ENCODE data around the gene MXD4.

The MXD4 gene

DNA sequence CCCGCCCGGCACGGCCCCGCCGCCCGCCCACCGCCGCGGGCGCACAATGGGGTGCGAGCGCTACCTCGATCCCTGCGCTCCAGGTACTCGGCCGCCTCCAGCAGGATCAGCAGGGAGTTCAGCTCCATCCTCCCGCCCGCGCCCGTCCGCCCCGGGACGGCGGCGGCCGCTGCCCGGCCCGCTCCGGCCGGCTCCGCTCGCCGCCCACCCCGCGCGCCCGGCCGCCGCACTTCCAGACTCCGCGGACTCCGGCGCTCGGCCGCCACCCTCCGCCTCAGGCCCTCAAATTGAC, at the start of gene MXD4:
Gene MXD4, minus strand, starts transcription at position 257 of the 292 bp plus-strand sequence. Its CDS starts 129 bp downstream, at position 128.
- DNase-seq, result no peak

- no peak for DNase-seq
Measured at GRCh38 chr4:2306773-2307410, 45.0 kb upstream of the MXD4 start.

DNA sequence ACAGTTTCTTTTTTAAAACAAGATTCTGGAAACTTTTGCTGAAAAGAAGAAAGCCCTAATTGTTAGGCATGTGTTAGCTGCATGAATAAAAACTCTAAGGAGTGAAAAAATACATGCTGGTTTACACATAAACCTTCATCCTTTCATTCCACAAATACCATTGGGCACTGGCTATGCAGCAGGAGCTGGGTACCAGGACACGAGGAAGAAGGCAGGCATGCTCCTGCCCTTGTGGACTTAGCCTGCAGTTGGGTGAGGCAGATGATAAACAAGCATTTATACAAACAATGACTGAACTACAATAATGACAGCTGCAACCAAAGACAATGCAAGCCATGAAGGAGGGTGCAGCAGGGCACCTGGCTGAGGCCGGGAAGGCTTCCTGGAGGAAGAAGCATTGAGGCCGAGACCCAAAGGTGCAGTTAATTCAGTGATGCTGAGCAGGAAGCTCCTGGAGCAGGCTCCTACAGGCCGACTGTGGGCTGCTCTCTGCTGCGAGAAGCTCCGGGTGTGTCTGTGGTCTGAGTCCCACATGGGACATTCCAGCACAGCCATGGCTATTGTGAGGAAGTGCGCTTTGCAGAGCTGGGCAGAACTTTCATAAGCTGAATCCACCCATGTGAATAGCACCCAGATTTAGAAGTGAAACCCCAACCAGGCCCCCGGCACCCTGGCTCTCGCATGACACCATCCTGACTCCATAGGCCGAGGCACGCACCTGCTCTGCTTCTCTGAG, 44.0 kb upstream of the MXD4 start:
- no peak for DNase-seq

- no peak for DNase-seq
Measured at GRCh38 chr4:2304877-2305561, 43.1 kb upstream of the MXD4 start.

DNA sequence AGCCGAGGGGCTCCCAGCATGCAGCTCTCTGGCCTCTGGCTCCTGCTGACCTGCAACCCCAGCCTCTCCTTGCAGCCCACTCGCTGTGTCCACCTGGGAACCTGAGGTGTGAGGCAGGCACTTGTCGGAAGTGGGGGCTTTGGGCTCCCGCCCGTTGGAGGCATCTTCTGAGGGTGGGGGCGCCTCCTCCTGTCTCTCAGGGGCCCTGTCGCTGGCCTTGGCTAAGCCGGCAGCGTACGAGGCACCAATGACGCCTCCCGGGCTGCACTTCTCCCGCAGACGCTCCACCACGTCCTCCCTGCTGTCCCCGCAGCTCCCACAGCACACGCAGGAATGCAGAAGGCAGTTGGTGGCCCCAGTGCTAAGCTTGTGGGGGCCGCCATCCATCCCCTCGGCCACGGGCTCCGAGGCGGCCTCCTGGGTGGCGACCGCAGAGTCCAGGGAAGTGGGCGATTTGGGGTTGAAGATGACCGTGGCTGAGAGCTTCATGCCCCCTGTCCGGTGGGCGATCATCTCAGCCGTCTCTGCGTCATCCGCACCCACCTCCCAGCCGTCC, 42.5 kb upstream of the MXD4 start:
- DNase-seq, result no peak

GRCh38 chr4:2303686-2304320, 41.9 kb upstream of the MXD4 start:
- DNase-seq, result no peak

DNA sequence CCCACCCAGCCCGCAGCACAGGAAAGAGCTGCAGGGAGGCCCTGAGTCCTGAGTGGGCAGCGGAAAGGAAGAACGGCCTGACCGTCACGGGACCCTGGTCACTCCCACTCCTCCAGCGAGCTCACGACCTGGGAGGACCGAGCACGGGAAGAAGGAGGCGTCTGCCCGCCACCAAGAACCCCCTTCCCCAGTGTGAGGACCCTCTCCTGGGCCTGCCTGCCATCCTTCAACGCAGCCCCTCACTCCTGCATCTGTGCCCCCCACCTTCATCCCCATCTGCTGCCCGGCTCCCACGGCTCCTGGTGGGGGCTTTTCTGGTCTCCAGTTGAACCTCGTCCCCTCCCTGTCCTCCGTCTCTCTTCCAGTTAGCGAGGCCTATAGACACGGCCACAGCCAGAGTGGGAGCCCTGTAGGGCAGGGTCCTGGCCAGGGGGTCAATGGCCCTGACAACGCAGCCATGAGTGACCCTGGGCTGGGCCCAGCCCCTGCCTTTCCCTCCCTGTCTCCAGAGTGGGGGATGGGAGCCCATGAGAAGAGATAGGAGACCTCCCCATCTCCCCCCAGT, 41.3 kb upstream of the MXD4 start:
- no peak for DNase-seq

DNA sequence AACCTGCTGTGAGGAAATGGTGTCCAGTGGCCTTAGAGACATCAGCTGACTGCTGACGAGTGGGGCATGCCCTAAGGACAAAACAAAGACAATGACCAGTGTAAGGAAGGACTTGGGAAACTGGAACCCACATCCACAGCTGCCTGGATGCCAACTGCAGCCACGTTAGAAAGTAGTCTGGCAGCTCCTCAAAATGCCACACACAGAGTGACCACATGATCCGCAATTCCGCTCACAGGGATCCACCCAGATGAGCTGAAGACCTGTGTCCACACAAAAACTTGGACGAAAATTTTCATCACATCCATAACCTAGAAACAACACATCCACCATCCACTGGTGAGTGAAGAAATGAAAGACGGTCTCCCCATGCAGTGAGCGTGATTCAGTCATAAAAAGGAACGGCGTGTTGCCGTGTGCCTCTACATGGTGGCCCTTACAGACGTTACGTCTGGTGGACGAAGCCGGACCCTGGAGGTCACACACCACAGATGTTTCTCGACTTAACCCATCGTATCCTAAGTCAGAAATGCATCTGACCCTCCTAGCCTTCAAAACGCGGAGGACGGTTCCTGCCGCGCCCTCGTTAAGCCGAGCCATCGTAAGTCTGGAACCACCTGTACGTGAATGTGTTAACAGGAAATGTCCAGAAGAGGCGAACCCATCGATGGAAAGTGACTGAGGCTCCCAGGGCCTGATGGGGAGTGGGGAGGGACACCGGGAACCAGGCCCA, 40.6 kb upstream of the MXD4 start:
- no peak for DNase-seq

DNA sequence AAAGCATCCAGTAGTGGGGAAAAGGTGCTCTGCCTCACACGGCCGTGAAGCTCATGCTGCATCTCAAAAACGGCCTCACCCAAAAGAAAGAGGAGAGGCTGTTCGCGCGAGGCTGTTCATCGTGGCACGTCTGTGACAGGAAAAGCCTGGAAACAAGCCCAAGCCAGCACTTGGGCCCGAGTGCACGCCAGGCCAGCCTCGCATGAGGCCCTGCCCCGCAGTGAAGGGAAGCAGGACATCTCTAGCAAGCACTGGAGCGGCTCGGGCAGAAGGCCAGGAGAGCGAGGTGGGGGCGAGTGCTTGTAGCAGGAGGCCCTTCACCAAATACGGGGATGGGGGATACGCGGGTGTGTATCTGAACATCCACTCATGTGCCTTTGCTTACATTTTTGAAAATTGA, 39.9 kb upstream of the MXD4 start:
- DNase-seq, result no peak

DNA sequence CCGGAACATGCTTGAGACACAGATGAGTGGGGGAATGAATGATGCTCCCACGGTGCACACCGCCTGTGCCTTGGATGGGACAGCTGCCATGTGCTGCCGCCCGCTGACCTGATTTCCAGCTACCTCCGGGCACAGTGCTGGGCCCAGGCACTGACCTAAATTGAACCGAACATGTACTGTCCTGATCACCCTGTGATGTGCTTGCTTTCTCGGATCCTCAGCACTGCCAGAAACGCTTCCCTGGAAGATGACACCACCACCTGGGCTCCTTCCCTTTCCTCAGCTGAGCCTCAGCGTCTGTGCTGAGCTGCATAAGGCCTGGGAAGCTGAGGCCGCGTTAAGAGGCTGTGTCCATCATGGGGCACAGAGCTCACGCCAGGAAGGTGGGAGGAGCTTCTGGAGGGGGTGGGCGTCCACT, 39.3 kb upstream of the MXD4 start:
- DNase-seq, result no peak

- no peak for DNase-seq
Measured at GRCh38 chr4:2300431-2301224, 38.7 kb upstream of the MXD4 start.

DNA sequence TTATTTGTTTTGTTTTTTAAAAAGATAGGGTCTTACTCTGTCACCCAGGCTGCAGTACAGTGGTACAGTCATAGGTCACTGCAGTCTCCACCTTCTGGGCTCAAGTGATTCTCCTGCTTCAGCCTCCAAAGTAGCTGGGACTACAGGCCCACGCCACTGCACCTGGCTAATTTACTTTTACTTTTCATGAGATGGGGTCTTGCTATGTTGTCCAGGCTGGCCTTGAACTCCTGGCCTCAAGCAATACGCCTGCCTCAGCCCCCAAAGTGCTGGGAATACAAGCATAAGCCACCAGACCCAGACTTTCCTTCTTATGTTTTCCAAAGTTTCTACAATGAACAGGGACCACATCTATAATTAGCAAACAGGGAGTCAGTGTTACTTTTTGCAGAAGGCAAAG, 37.9 kb upstream of the MXD4 start:
- DNase-seq, result no peak

DNA sequence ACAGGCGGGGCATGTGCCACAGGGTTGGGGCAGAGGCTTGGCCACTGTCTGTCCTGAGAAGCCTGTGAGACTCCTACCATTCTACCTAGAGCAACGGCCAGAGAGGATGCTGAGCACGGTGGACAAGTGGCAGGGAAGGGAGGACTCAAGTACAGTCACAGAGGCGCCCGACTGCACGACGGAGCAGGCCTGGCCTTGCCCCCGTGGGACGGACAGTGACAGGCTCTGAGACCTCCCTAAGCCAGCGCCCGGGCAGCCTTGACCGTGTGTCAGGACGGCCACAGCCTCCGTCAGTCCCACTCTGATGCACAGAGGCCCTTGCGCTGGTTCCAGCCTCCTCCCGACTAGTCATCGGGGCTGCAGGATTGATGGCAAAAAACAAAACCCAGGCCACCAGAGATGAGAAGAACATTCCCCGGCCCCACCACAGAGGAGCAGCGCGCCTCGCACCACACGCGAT, 36.7 kb upstream of the MXD4 start:
- DNase-seq, result no peak

GRCh38 chr4:2297606-2298531, 36.0 kb upstream of the MXD4 start:
- DNase-seq, result no peak

DNA sequence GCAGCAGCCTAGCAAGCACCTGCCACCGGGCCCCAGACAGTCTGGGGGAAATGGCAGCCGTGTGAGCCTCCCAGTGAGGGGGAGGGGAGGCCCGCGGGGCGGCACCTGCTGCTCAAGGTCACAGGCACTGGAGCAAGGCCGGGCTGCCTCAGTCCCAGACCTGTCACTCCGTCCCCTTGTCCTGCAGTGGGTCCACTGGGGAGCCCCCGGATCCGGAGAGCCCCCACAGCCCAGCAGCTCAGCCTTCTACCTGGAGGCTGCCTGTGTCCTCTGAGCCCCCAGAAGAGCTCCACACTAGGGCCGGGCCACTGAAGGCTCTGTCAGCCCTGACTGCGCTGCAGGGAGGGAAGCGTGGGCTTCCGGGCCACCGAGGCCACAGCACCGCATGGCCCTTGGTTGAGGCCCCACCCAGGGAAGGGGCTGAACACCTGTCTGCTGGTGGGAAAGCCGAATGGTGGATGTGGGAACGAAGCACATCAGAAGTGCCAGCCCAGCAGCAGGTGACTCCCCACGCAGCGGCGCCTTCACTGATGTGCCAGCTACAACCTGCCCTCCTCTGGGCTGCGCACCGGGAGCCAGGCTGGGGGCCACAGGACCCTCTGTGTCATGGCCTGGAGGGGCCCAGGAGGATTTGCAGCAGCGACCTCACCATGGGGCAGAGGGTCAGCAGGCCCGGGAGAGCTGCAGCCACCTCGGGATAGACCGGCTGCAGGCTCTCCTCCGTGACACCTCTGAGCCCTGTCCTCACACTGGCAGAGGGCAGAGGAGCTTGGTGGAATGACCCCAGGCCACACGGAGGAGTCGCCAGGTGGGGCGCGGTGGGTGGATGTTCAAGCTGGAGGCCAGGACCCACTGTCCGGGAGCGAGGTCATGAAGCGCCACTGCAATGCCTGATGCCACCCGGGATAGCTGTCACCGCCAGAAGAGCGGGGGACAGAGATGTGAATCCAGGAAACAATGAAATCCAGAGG, 35.0 kb upstream of the MXD4 start:
- DNase-seq, result no peak

GRCh38 chr4:2295900-2296442, 34.1 kb upstream of the MXD4 start:
- DNase-seq, result no peak

- DNase-seq, result no peak
Measured at GRCh38 chr4:2295500-2295899, 33.6 kb upstream of the MXD4 start.

DNA sequence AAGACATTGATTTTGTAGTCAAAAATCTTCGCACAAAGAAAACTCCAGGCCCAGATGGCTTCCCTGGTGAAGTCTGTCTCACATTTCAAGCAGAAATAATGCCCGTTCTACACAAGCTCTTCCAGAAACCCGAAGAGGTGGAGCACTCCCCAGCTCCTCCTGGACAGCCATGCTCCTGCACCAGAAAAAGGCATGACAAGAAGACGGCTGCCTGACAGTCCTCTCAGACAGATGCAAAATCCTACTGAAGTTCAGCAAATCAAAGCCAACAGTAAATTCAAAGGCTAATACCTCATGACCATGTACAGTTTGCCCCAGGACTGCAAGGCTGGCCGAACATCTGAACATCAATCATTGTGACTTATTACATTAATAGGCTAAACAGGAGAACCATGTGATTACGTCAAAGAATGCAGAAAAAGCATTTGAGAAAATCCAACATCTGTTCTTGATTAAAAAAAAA, 30.8 kb upstream of the MXD4 start:
- DNase-seq, result no peak
